ENCODE results near the gene LY9. TPM values are rescaled to one million over a fixed set of nuclear protein-coding genes. Genes with fewer than 3 reads are reported as not detected.

LY9 gene
- total RNA-seq, 1 experiment from 2014 or later: not detected

DNA sequence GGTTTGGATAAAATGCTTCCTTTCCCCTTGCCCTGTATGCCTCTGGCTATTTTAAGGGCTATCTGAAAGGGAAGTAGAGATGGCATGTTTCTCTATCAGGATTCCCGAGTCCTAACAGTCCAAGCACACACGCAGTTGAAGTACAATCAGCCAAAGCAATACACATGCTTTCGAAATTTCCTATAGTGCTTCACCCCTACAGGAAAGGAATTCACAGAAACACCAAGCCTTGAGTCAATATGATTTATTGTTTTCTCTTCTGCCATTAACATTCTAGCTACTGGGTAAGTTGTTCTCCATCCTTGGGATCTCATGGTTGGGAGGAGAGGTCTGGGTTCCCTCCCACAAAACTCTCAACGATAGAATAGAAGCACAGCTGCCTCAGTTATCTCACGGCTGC is 80.3 kb downstream of the LY9 start:
- no peak for DNase-seq
- no peaks in the 10 kb centered on the region for H3F3A ChIP-seq (ENCODE audit: low read length, unreplicated experiment)
- no peak overlapping the region for H2AFZ ChIP-seq (ENCODE audit: low read length)
- no peaks in the 10 kb centered on the region for H4K20me1 ChIP-seq (ENCODE audit: low read length)
- BruUV-seq (replicated peaks): no TSS peak
- no peak overlapping the region for H3K9ac ChIP-seq (ENCODE audit: low read length)
- no peaks in the 10 kb centered on the region for H3K9me2 ChIP-seq (replicated peaks; ENCODE audit: low read length)
- H3K4me3 ChIP-seq (ENCODE audit: low read length): no peak overlapping the region
- TF ChIP-seq, protein P1, sequence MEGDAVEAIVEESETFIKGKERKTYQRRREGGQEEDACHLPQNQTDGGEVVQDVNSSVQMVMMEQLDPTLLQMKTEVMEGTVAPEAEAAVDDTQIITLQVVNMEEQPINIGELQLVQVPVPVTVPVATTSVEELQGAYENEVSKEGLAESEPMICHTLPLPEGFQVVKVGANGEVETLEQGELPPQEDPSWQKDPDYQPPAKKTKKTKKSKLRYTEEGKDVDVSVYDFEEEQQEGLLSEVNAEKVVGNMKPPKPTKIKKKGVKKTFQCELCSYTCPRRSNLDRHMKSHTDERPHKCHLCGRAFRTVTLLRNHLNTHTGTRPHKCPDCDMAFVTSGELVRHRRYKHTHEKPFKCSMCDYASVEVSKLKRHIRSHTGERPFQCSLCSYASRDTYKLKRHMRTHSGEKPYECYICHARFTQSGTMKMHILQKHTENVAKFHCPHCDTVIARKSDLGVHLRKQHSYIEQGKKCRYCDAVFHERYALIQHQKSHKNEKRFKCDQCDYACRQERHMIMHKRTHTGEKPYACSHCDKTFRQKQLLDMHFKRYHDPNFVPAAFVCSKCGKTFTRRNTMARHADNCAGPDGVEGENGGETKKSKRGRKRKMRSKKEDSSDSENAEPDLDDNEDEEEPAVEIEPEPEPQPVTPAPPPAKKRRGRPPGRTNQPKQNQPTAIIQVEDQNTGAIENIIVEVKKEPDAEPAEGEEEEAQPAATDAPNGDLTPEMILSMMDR (conservative IDR thresholded peaks at IDR 0.05; ENCODE audit: low read depth, low read length): no peak
- no peak for TF ChIP-seq EZH2 (IDR thresholded peaks at IDR 0.05; ENCODE audit: low read length, unreplicated experiment)
- no peak for TF ChIP-seq EZH2phosphoT487 (IDR thresholded peaks at IDR 0.05; ENCODE audit: borderline replicate concordance, low read length)
- H3K79me2 ChIP-seq (ENCODE audit: low read length): no peaks in the 10 kb centered on the region
- H3K9me3 ChIP-seq (ENCODE audit: low read length): no peaks in the 10 kb centered on the region
- H3K36me3 ChIP-seq (ENCODE audit: low read depth, low read length): no peaks in the 10 kb centered on the region
- no peak for ATAC-seq
- H3K27ac ChIP-seq (ENCODE audit: low read length): no peak overlapping the region
- intact Hi-C loops (cut with micrococcal nuclease): no loop called here
- peaks cover 7% of the 10 kb centered on the region; the same call in 1 of the 2 replicates for H3K4me1 ChIP-seq (ENCODE audit: insufficient read depth, low read length)
- ChIA-PET CTCF (no interaction called here), POLR2A (ENCODE audit: unreplicated experiment) (no interaction called here)
- no peak overlapping the region for H3K4me2 ChIP-seq (ENCODE audit: low read length)
- no peaks in the 10 kb centered on the region for H3K27me3 ChIP-seq (ENCODE audit: low read length)

DNA sequence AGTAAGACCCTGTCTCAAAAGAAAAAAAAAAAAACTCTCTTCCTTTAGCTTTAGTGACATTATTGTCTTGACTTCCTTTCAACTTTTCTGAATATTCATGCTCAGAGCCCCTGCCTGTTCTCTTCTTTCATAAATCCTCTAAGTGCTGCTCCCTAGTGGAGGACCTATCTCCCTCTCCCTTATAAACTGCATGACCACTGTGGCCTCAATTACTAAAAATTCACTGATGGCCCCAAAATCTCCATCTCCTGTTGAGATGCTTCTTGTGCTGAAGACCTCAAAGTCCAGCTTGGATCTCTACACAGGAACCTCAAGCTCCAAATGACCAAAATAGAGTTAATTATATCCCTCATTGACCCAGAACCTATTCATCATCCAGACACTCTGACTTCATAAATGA is 81.2 kb downstream of the LY9 start:
- Histone ChIP-seq H3K9me3 (ENCODE audit: low read length) (no peaks in the 10 kb centered on the region), H2AFZ (ENCODE audit: low read length) (no peak overlapping the region), H3K79me2 (ENCODE audit: low read length) (no peaks in the 10 kb centered on the region), H3K4me1 (ENCODE audit: insufficient read depth, low read length) (peaks cover 7% of the 10 kb centered on the region; the same call in 1 of the 2 replicates), H3K4me2 (ENCODE audit: low read length) (no peak overlapping the region), H4K20me1 (ENCODE audit: low read length) (no peaks in the 10 kb centered on the region), H3K4me3 (ENCODE audit: low read length) (no peak overlapping the region), H3K36me3 (ENCODE audit: low read depth, low read length) (no peaks in the 10 kb centered on the region), H3F3A (ENCODE audit: low read length, unreplicated experiment) (no peaks in the 10 kb centered on the region), H3K27ac (ENCODE audit: low read length) (no peak overlapping the region), H3K9ac (ENCODE audit: low read length) (no peak overlapping the region), H3K9me2 (replicated peaks; ENCODE audit: low read length) (no peaks in the 10 kb centered on the region), H3K27me3 (ENCODE audit: low read length) (no peaks in the 10 kb centered on the region)
- DNase-seq (no peak), ATAC-seq (no peak)
- ChIA-PET POLR2A (ENCODE audit: unreplicated experiment) (no interaction called here), CTCF (no interaction called here)
- intact Hi-C loops (cut with micrococcal nuclease): no loop called here
- TF ChIP-seq, protein P1 (conservative IDR thresholded peaks at IDR 0.05; ENCODE audit: low read depth, low read length): peak; percentile 44; the same call in 1 of the 2 replicates
- TF ChIP-seq EZH2phosphoT487 (IDR thresholded peaks at IDR 0.05; ENCODE audit: borderline replicate concordance, low read length): no peak
- no TSS peak for BruUV-seq (replicated peaks)

Other genes starting within 250 kb of the LY9 start
- not detected in 2 replicates for gene CD84, start 216.7 kb upstream of the LY9 start, total RNA-seq (2014; rRNA removed)
- not detected in 2 replicates for gene SLAMF1, start 149.1 kb upstream of the LY9 start, total RNA-seq (2014; rRNA removed)
- gene CD48, start 84.4 kb upstream of the LY9 start, total RNA-seq (2014; rRNA removed): not detected in 2 replicates
- gene SLAMF7, start 56.9 kb upstream of the LY9 start, total RNA-seq (2014; rRNA removed): 0.15 and 0.46 TPM in 2 replicates
- not detected in 2 replicates for gene CD244, start 66.7 kb downstream of the LY9 start, total RNA-seq (2014; rRNA removed)
- gene ITLN1, start 89.0 kb downstream of the LY9 start, total RNA-seq (2014; rRNA removed): not detected in 2 replicates
- not detected in 2 replicates for gene ITLN2, start 158.6 kb downstream of the LY9 start, total RNA-seq (2014; rRNA removed)
- 69.2 and 81.5 TPM in 2 replicates for gene F11R, start 225.0 kb downstream of the LY9 start, total RNA-seq (2014; rRNA removed)
- 10.2 and 16.5 TPM in 2 replicates for gene TSTD1, start 242.8 kb downstream of the LY9 start, total RNA-seq (2014; rRNA removed)
- gene USF1, start 249.8 kb downstream of the LY9 start, total RNA-seq (2014; rRNA removed): 111 and 113 TPM in 2 replicates